ENCODE data around the gene ACER3.
A peak's percentile ranks its signal among the peaks of the same experiment; 100 is the strongest.
"Not testable (repeated sequence)": the region's sequence is repeated elsewhere in the genome, so short reads cannot be mapped to it uniquely, and the experiment has no call there.

The ACER3 gene

DNA sequence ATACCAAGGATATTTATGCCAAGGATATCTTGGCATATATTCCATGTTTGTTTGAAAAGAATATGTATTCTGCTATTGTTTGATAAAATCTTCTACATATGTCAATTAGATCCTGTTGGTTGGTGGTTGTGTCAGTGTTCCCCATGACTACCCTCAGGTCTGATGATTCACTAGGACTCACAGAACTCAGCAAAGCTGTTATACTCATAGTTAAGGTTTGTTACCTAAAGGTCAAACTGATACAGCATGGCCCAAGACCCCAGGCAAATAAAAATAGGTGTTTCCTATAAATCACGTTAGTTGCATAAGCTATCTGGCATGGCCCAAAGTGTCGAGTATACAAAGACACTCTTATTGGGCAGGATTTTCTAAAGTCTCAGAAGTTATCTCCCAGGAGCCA is 143.2 kb downstream of the ACER3 start:
- no peak for DNase-seq

- no peak for DNase-seq
These were observed 148.9 kb downstream of the ACER3 start for GRCh38 chr11:77009533-77010160.

DNA sequence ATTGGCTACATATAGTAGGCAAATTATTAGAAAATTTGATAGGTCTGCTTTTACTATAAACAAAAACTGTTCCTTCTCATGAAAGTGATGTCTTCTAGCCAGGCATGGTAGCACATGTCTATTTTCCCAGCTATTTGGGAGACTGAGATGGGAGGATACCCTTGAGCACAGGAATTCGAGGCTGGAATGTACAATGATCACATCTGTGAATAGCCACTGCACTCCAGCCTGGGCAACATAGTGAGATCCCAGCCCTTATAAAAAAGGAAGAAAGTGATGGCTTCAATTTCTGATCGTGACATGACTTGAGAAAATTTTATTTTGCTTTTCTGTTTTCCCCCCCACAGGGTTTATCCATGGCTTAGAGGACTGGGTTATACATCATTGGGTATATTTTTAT is 154.0 kb downstream of the ACER3 start:
- DNase-seq = no peak

DNA sequence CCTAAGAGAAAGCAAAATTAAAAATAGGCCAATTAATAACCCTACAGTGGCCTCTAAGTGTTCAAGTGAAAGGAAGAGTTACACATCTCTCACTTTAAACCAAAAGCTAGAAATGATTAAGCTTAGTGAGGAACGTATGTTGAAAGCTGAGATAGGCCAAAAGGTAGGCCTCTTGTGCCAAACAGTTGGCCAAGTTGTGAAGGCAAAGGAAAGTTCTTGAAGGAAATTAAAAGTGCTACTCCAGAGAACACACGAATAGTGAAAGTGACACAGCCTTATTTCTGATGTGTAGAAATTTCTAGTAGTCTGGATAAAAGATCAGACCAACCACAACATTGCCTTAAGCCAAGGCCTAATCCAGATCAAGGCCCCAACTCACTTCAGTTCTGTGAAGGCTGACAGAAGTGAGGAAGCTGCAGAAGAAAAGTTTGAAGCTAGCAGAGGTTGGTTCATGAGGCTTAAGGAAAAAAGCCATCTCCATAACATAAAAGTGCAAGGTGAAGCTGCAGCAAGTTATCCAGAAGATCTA is 157.7 kb downstream of the ACER3 start:
- DNase-seq = not testable (repeated sequence)

- DNase-seq = no peak
These were observed 159.4 kb downstream of the ACER3 start for GRCh38 chr11:77019976-77020595.

DNA sequence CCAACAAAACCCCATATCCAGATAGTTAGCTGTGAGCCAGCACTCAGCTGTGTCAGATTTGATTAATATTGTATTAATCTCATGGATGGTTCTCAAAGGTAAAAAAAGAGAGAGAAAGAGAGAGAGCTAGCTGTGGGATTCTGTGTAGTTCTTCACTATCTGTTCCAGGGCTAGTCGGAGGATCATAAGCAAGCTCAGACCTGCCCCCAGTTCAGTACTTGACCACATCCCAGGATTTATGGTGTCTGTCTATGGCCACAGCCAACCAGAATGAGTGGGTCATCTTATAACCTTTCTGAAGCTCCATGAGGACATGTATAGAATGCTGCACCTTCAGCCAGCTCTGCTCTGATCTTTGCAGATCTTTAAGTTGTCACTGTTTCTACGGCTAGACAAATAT is 160.0 kb downstream of the ACER3 start:
- no peak for DNase-seq

- DNase-seq = no peak
These were observed 164.0 kb downstream of the ACER3 start for GRCh38 chr11:77024745-77025144.

DNA sequence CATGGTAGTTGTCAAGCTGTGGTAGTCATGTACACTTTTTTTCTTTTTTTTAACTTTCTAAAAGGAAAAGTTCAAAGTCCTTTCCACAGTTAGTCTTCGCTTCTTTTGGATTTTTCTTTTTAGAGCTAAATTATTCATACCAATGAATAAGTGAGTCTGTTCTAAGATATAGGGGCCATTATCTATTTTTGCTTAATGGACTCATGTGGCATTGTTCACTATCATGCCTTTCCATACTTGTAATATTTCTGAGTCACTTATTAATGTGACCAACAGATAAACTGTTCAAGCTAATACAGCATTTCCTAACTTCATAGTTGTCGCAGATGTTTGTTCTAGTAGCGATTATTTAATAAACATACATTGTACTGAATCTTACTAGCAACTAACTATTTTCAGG is 165.5 kb downstream of the ACER3 start:
- no peak for DNase-seq

DNA sequence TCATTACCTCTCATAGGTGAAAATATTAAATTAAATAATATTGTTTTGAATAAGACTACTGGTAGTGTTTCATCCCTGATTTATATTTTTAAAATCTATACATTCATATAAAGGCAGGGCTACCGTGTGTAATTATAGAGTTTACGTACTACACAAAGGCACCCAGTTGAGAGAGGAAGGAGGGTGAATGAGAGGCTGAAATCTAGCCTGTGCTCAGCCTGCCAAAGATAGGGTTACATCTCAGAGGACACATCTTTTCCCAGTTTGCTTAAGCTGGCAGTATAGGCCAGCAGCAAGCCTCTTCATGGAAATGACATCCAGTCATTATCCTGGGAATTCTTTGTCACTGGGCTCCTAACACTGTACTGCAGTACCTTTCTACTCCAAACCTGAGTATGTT is 166.0 kb downstream of the ACER3 start:
- DNase-seq = peak; percentile 15

DNA sequence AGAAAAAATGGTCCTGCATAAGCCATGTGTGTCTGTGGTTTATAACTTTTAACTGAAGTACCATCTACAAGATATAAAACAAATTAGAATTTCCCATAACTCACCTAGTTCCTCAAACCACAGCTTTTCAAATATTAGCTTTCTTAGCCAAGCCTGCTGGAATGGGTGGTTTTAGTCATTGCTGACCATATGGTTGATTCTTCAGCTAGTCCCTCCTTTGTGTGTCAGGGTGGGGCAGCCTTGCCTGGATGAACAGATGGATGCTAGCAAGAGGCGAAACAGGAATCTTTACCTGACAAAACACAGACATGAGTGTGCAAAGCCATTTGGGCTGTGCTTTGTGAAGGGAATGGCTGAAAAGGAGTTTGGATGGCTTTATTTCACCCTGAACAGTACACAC is 166.6 kb downstream of the ACER3 start:
- DNase-seq = peak; percentile 39

DNA sequence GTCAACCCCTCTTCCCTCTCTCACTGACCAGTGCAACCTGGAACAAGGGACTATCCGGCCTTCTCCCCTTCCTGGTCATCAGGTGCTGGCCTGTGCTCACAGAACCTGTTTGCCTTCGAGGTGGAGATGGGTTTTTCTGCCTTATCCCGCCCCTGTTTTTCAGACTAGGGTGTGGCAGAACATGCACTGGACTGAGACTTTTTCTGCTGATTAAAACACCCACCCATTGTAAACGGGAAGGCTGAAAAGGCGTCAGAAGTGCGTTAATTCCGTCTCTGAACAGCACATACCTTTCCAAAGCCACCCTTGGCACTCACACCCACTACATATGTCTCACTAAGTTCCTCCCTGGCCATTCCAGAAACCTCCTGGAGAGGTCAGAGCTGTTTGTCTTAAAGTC is 169.1 kb downstream of the ACER3 start:
- no peak for DNase-seq

DNA sequence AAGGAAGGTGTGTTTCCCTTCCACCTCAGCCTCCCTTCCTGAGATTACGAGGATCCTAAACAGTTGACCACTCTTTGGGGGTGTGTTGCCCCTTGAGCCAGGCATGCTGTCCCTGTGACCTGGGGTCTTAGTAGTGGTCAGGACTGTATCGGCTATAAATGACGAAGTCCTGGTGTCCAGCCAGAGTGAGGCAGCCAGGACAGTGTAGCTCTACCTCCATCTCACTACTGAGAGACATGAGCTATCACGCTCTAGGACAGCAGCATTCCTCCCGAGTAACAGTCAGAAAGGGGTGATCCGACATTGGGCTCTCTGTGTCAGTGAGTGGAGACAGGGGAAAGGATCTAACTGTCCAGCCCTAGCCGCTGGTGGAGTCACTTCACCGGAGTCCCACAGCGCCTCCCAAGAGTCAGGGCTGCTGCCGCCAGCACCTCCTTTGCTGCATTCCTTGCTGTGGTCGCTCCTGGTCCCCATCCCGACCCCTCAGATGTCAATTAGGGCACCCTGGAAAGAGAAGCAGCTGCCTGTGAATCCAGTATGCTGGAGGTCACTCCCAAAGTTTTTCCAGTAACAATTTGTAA is 170.2 kb downstream of the ACER3 start:
- DNase-seq = no peak

DNA sequence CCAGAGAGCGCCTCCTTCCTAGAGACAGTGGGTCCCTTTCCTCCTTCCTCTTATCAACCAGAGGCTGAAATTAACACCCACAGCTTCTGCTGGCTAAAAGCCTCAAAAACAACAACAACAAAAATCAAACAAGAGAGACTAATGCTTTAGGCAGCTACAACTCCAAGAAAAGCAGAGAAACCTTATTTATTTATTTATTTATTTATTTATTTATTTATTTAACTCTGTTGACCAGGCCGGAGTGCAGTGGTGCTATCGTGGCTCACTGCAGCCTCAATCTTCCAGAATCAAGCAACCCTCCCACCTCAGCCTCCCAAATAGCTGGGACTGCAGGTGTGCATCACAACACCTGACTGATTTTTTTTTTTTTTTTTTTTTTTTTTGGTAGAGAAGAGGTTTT is 170.9 kb downstream of the ACER3 start:
- no peak for DNase-seq

DNA sequence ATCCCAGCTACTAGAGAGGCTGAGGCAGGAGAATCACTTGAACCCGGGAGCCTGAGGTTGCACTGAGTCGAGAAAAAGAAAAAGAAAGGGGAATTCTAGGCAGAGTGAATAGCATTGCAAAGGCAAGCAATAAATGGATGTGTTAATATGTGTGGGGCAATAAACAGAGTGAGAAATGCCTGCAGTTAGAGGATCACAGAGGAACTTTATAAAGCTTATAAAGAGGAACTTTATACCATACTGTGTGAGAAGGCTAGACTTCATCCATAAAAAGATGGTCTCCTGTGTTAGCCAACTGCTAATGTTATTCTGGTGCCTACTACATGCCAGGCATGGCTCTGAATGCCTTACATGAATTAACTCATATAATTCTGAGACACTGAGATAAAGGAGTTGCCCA is 174.3 kb downstream of the ACER3 start:
- no peak for DNase-seq

GRCh38 chr11:77035580-77035979 is 174.9 kb downstream of the ACER3 start:
- no peak for DNase-seq

- no peak for DNase-seq
These were observed 175.7 kb downstream of the ACER3 start for GRCh38 chr11:77036398-77036797.

DNA sequence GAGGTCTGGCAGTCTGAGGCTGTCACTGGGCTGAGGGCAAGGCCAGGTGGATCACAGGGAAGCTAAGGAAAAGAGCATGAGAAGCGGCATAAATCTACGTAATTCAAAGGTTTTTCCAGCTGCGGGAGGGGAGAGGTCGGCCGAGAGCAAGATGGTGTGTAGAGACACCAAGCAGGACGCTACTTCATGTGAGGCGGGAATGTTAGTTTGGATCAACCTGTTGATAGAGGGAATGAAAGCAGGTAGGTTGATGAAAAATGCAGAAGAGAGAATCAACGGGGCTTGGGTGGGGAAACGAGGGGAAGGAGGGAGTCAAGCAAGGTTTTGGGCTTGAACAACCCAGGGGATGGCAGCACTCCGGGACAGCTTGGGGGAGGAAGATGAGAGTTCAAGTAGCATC is 176.3 kb downstream of the ACER3 start:
- DNase-seq = no peak

DNA sequence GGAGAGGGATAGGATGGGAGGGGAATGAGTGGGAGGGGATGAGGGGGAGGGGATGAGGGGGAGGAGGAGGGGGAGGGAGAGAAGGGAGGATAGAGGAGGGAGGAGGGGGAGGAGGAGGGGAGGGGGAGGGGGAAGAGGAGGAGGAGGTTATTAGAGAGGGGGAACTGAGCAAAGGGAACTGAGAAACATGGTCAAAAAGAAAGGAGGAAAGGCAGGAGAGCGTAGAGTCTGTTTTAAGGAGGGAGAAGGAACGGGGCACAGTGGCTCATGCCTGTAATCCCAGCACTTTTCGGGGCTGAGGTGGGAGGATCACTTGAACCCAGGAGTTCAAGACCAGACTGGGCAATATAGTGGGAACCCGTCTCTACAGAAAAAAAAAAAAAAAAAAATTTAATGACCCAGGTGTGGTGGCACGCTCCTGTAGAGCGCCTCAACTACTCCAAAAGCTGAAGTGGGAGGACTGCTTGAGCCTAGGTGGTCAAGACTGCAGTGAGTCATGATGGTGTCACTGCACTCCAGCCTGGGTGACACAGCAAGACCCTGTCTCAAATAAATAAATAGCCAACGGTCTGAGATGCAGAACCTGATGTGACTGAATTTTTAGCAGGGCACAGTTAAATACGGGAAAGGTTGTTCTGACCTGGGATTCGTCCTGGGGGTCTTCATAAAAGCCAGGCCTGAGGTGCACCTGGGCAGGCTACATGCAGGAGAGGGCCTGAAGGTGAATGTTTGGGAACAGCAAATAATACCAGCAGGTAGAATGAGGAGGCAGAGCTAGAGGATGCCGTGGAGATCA is 177.5 kb downstream of the ACER3 start:
- DNase-seq = no peak

DNA sequence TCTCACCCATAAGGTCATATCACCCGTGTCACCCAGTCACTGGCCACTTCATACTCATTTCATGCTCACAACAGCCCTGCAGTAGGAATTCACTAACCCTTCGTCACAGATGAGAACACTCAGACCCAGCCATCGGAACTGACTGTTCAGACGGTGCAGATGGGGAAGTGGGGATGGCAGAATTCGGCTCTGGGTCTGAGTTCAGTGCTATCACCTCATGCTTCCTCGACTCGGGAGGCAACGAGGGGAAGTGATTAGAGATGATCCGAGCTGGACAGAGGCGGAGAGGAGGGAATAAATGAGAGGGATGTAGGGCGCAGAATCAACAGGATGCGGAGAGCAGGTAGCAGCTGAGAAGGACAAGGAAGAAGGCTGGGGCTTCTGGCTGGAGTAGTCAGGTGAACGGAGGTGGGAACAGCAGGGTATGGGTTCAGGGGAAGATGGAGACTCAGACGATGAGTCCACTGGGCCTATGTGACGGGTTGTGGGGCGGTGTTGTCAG is 178.2 kb downstream of the ACER3 start:
- no peak for DNase-seq

DNA sequence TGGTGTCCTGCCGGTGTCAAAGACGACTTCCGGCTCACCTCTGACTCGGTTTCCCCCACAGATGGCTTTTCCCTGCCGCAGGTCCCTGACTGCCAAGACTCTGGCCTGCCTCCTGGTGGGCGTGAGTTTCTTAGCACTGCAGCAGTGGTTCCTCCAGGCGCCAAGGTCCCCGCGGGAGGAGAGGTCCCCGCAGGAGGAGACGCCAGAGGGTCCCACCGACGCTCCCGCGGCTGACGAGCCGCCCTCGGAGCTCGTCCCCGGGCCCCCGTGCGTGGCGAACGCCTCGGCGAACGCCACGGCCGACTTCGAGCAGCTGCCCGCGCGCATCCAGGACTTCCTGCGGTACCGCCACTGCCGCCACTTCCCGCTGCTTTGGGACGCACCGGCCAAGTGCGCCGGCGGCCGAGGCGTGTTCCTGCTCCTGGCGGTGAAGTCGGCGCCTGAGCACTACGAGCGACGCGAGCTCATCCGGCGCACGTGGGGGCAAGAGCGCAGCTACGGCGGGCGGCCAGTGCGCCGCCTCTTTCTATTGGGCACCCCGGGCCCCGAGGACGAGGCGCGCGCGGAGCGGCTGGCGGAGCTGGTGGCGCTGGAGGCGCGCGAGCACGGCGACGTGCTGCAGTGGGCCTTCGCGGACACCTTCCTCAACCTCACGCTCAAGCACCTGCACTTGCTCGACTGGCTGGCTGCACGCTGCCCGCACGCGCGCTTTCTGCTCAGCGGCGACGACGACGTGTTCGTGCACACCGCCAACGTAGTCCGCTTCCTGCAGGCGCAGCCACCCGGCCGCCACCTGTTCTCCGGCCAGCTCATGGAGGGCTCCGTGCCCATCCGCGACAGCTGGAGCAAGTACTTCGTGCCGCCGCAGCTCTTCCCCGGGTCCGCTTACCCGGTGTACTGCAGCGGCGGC is 179.0 kb downstream of the ACER3 start:
- no peak for DNase-seq

DNA sequence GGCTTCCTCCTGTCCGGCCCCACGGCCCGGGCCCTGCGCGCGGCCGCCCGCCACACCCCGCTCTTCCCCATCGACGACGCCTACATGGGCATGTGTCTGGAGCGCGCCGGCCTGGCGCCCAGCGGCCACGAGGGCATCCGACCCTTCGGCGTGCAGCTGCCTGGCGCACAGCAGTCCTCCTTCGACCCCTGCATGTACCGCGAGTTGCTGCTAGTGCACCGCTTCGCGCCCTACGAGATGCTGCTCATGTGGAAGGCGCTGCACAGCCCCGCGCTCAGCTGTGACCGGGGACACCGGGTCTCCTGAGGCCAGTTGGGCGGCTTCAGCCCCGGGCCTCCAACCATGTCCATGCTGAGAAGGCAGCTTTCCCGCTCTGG is 179.7 kb downstream of the ACER3 start:
- DNase-seq = no peak

- DNase-seq = no peak
These were observed 180.2 kb downstream of the ACER3 start for GRCh38 chr11:77040889-77041288.

Data from NCI-H2171 (cell line).